Stimulated activated CD4-positive, alpha-beta T cell treated with anti-CD3 and anti-CD28 coated beads, Interleukin-1b, Interleukin-23, amount 100 ng/mL, for 4 hours (primary cell): ENCODE data around the gene PCDH9.

Experiments
- DNase-seq, 2 donors: peaks; one replicate each; pipeline ENCODE4 v3.0.0-alpha.2; 2020; ENCODE audit warnings: low read depth in 2 of 2

PCDH9 gene

GRCh38 chr13:66530686-66531085, 699.5 kb downstream of the PCDH9 start:
- no peak for DNase-seq

- no peak for DNase-seq
Observed at GRCh38 chr13:66530158-66530557, 700.0 kb downstream of the PCDH9 start.

- DNase-seq: no peak
Observed at GRCh38 chr13:66528944-66529576, 701.1 kb downstream of the PCDH9 start.

GRCh38 chr13:66528180-66528579, 702.0 kb downstream of the PCDH9 start:
- no peak for DNase-seq

GRCh38 chr13:66520511-66521355, 709.4 kb downstream of the PCDH9 start:
- no peak for DNase-seq

GRCh38 chr13:66519259-66519658, 710.9 kb downstream of the PCDH9 start:
- DNase-seq: no peak

- DNase-seq: no peak
Observed at GRCh38 chr13:66518068-66518467, 712.1 kb downstream of the PCDH9 start.

- DNase-seq: no peak
Observed at GRCh38 chr13:66513728-66514127, 716.4 kb downstream of the PCDH9 start.

- DNase-seq: no peak
Observed at GRCh38 chr13:66509175-66509574, 721.0 kb downstream of the PCDH9 start.

GRCh38 chr13:66508153-66508909, 721.8 kb downstream of the PCDH9 start:
- no peak for DNase-seq

- no peak for DNase-seq
Observed at GRCh38 chr13:66506979-66507378, 723.2 kb downstream of the PCDH9 start.

- no peak for DNase-seq
Observed at GRCh38 chr13:66506051-66506777, 723.9 kb downstream of the PCDH9 start.

- no peak for DNase-seq
Observed at GRCh38 chr13:66503890-66504289, 726.2 kb downstream of the PCDH9 start.

GRCh38 chr13:66501181-66501580, 729.0 kb downstream of the PCDH9 start:
- DNase-seq: no peak

- no peak for DNase-seq
Observed at GRCh38 chr13:66492479-66492878, 737.7 kb downstream of the PCDH9 start.

- no peak for DNase-seq
Observed at GRCh38 chr13:66491251-66491650, 738.9 kb downstream of the PCDH9 start.

- no peak for DNase-seq
Observed at GRCh38 chr13:66489586-66489985, 740.5 kb downstream of the PCDH9 start.

- DNase-seq: no peak
Observed at GRCh38 chr13:66489172-66489571, 741.0 kb downstream of the PCDH9 start.

- no peak for DNase-seq
Observed at GRCh38 chr13:66483712-66484111, 746.4 kb downstream of the PCDH9 start.

GRCh38 chr13:66482836-66483235, 747.3 kb downstream of the PCDH9 start:
- DNase-seq: no peak

- no peak for DNase-seq
Observed at GRCh38 chr13:66477816-66478215, 752.3 kb downstream of the PCDH9 start.

- no peak for DNase-seq
Observed at GRCh38 chr13:66475061-66475460, 755.1 kb downstream of the PCDH9 start.
